ENCODE results near the gene MCF2L2. TPM values are rescaled to one million over a fixed set of nuclear protein-coding genes. Genes with fewer than 3 reads are reported as not detected.

The MCF2L2 gene
- total and polyA plus RNA-seq, 2 of the 13 experiments (the other 11 are each of a cell fraction or from before 2014, with no cell fraction given): not detected

GRCh38 chr3:183464480-183464879, 36.1 kb upstream of the MCF2L2 start (continued):
- 0 out of 2 replicates have a peak, but pooled peaks have one; percentile 40 for TF ChIP-seq TOE1 (CRISPR knock-in tag; IDR thresholded peaks at IDR 0.05)
- no peak for TF ChIP-seq HNRNPK (IDR thresholded peaks at IDR 0.05; ENCODE audit: low read depth, low read length, poor library complexity, severe bottlenecking)
- TF ChIP-seq, protein P1, sequence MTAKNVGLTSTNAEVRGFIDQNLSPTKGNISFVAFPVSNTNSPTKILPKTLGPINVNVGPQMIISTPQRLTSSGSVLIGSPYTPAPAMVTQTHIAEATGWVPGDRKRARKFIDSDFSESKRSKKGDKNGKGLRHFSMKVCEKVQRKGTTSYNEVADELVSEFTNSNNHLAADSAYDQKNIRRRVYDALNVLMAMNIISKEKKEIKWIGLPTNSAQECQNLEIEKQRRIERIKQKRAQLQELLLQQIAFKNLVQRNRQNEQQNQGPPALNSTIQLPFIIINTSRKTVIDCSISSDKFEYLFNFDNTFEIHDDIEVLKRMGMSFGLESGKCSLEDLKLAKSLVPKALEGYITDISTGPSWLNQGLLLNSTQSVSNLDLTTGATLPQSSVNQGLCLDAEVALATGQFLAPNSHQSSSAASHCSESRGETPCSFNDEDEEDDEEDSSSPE (CRISPR knock-in tag; IDR thresholded peaks at IDR 0.05): no peak
- peak; percentile 83; the same call in 1 of the 2 replicates for TF ChIP-seq ZHX1 (CRISPR knock-in tag; IDR thresholded peaks at IDR 0.05; ENCODE audit: low read depth)
- peak; percentile 91 for TF ChIP-seq HDAC1 (CRISPR knock-in tag; IDR thresholded peaks at IDR 0.05)
- peak; percentile 95 for TF ChIP-seq HNF4G (IDR thresholded peaks at IDR 0.05; ENCODE audit: borderline replicate concordance, low read depth, low read length)
- TF ChIP-seq HNF4G (CRISPR knock-in tag; IDR thresholded peaks at IDR 0.05; ENCODE audit: borderline replicate concordance, low read depth): peak; percentile 82
- peak; percentile 63 for TF ChIP-seq SKI (IDR thresholded peaks at IDR 0.05; ENCODE audit: partially characterized antibody)
- TF ChIP-seq, protein P2, sequence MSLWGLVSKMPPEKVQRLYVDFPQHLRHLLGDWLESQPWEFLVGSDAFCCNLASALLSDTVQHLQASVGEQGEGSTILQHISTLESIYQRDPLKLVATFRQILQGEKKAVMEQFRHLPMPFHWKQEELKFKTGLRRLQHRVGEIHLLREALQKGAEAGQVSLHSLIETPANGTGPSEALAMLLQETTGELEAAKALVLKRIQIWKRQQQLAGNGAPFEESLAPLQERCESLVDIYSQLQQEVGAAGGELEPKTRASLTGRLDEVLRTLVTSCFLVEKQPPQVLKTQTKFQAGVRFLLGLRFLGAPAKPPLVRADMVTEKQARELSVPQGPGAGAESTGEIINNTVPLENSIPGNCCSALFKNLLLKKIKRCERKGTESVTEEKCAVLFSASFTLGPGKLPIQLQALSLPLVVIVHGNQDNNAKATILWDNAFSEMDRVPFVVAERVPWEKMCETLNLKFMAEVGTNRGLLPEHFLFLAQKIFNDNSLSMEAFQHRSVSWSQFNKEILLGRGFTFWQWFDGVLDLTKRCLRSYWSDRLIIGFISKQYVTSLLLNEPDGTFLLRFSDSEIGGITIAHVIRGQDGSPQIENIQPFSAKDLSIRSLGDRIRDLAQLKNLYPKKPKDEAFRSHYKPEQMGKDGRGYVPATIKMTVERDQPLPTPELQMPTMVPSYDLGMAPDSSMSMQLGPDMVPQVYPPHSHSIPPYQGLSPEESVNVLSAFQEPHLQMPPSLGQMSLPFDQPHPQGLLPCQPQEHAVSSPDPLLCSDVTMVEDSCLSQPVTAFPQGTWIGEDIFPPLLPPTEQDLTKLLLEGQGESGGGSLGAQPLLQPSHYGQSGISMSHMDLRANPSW (CRISPR knock-in tag; IDR thresholded peaks at IDR 0.05; ENCODE audit: borderline replicate concordance): no peak
- no peak for TF ChIP-seq ATF7-NPFF (CRISPR knock-in tag; IDR thresholded peaks at IDR 0.05; ENCODE audit: low read depth)
- TF ChIP-seq ZMYM4 (CRISPR knock-in tag; IDR thresholded peaks at IDR 0.05): peak; percentile 97
- TF ChIP-seq HMG20B (CRISPR knock-in tag; conservative IDR thresholded peaks at IDR 0.05): 0 out of 2 replicates have a peak, but pooled peaks have one; percentile 26
- no peak for TF ChIP-seq ZHX2 (IDR thresholded peaks at IDR 0.05; ENCODE audit: low read depth)
- no peak for TF ChIP-seq ZHX2 (CRISPR knock-in tag; IDR thresholded peaks at IDR 0.05; ENCODE audit: borderline replicate concordance)
- no peak for TF ChIP-seq MXI1 (IDR thresholded peaks at IDR 0.05; ENCODE audit: borderline replicate concordance, low read depth, low read length)
- no peak for TF ChIP-seq ZNF24 (IDR thresholded peaks at IDR 0.05)
- TF ChIP-seq ZNF792 (CRISPR knock-in tag; IDR thresholded peaks at IDR 0.05): no peak
- TF ChIP-seq DDIT3 (CRISPR knock-in tag; IDR thresholded peaks at IDR 0.05): no peak

Measured in HepG2 (cell line).